K562 (cell line): ENCODE results near the gene CACNB2. TPM values are rescaled to one million over a fixed set of nuclear protein-coding genes. Genes with fewer than 3 reads are reported as not detected.

Experiments used
- ATAC-seq: fragments of 200-7000 bp; cut with Tn5 transposase; 3 replicates; pipeline ENCODE4 v1.9.1; 2020; ENCODE audit warnings: moderate library complexity
- BruUV-seq: library from RNA; stranded (reverse); fragments of 400-500 nt; replicated peaks from 2 replicates; lab custom pipeline; 2021; lab: Mats Ljungman, UMichigan
- CTCF ChIA-PET: fragments of 300-600 bp; formaldehyde crosslinking; extraction: SDS; loops from one replicate; lab custom pipeline; 2021; ENCODE audit warnings: low intra/inter-chr PET ratio; lab: Yijun Ruan, JAX
- POLR2A ChIA-PET: fragments of 300-600, 350-650 bp; sonication (Branson Sonifier 250); formaldehyde crosslinking; extraction: SDS; loops from one replicate; lab custom pipeline; 2021; ENCODE audit warnings: antibody characterized with exemption, inconsistent platforms; lab: Yijun Ruan, JAX
- DNase-seq, 4 experiments: peaks; one replicate each; pipeline versions ENCODE4 v3.0.0 to v3.0.0-alpha.2; 2011 to 2018; ENCODE audit warnings: low spot score in 3 of 4, mixed read lengths in 3 of 4; ENCODE audit errors: extremely low read depth in 1 of 4
- FAIRE-seq: peaks from 2 replicates; lab custom pipeline; 2011; peaks lifted over from hg19 to GRCh38; lab: Jason Lieb, UNC
- H2AFZ ChIP-seq: 2 replicates; pipeline ENCODE4 v1.6.0; 2011; ENCODE audit warnings: low read depth, low read length, control low read depth, inconsistent platforms
- H3K27ac ChIP-seq: fragments of 200-600 bp; 3 replicates; pipeline ENCODE4 v1.8.0; 2011; ENCODE audit warnings: low read depth, mild to moderate bottlenecking, control low read depth, inconsistent platforms, low read length, moderate library complexity, mixed read lengths; ENCODE audit errors: extremely low read depth
- H3K27me3 ChIP-seq, 2 experiments: fragments of 300-600 bp in 1 of 2; 2 replicates in 1 of 2; 3 replicates in 1 of 2; pipeline versions ENCODE4 v1.6.0 to v1.8.0; 2011; ENCODE audit warnings: inconsistent platforms in 2 of 2, low read length in 2 of 2, mild to moderate bottlenecking in 1 of 2, mixed read lengths in 1 of 2, moderate library complexity in 1 of 2; ENCODE audit not compliant: control insufficient read depth in 2 of 2, insufficient read depth in 2 of 2
- H3K36me3 ChIP-seq: fragments of 300-600 bp; 3 replicates; pipeline ENCODE4 v1.8.0; 2011; ENCODE audit warnings: mild to moderate bottlenecking, low read length, inconsistent platforms; ENCODE audit not compliant: control insufficient read depth, insufficient read depth
- H3K4me1 ChIP-seq, 2 experiments: fragments of 200-600 bp in 1 of 2; replicated peaks in 1 of 2; 2 replicates in 1 of 2; 3 replicates in 1 of 2; pipeline versions ENCODE4 v1.5.1 to v1.8.0; 2011; ENCODE audit warnings: inconsistent platforms in 2 of 2, low read length in 2 of 2, mild to moderate bottlenecking in 1 of 2, mixed read lengths in 1 of 2, moderate library complexity in 1 of 2; ENCODE audit not compliant: control insufficient read depth in 2 of 2, insufficient read depth in 2 of 2
- H3K4me2 ChIP-seq: 2 replicates; pipeline ENCODE4 v1.6.1; 2011; ENCODE audit warnings: low read length, control low read depth, inconsistent platforms, mixed read lengths; ENCODE audit not compliant: insufficient read depth
- H3K4me3 ChIP-seq: fragments of 200-600 bp; sonication (generic), shearing (Covaris generic); 2 replicates; pipeline ENCODE4 v1.5.1; 2016; ENCODE audit warnings: control low read depth, inconsistent platforms
- H3K79me2 ChIP-seq: fragments of 200-600 bp; 3 replicates; pipeline ENCODE4 v1.8.0; 2011; ENCODE audit warnings: low read length, inconsistent platforms; ENCODE audit not compliant: control insufficient read depth, insufficient read depth
- H3K9ac ChIP-seq, 2 experiments: 2 replicates each; pipeline versions ENCODE4 v1.6.0 to v1.6.1; 2011; ENCODE audit warnings: low read depth in 2 of 2, low read length in 2 of 2, control low read depth in 1 of 2, inconsistent platforms in 1 of 2, mild to moderate bottlenecking in 1 of 2, mixed read lengths in 1 of 2; ENCODE audit not compliant: insufficient read depth in 1 of 2
- H3K9me1 ChIP-seq: one replicate; pipeline ENCODE4 v1.6.0; 2011; ENCODE audit warnings: inconsistent platforms, mild to moderate bottlenecking, low read length, moderate library complexity; ENCODE audit not compliant: control insufficient read depth, insufficient read depth
- H3K9me3 ChIP-seq: replicated peaks from 2 replicates; pipeline ENCODE4 v1.5.1; 2011; ENCODE audit warnings: low read depth, low read length, inconsistent platforms; ENCODE audit not compliant: control insufficient read depth, insufficient read depth
- H4K20me1 ChIP-seq: replicated peaks from 2 replicates; pipeline ENCODE4 v1.6.1; 2011; ENCODE audit warnings: low read length, inconsistent platforms, mixed read lengths; ENCODE audit not compliant: control insufficient read depth, insufficient read depth
- ARNT ChIP-seq, 2 experiments: fragments of 450-650 bp; IDR thresholded peaks; 2 replicates each; pipeline ENCODE4 v1.6.1; 2016; ENCODE audit warnings: mild to moderate bottlenecking in 1 of 2
- CHD1 ChIP-seq: fragments of 200-600 bp; sonication (generic); IDR thresholded peaks from one replicate; pipeline ENCODE4 v1.6.1; 2012; ENCODE audit warnings: mild to moderate bottlenecking, moderate library complexity, low read length, inconsistent platforms
- DACH1 ChIP-seq: fragments of 450-650 bp; IDR thresholded peaks from 2 replicates; pipeline ENCODE4 v1.6.1; 2018; ENCODE audit not compliant: partially characterized antibody
- HLTF ChIP-seq: fragments of 450-650 bp; IDR thresholded peaks from 2 replicates; pipeline ENCODE4 v1.6.1; 2016
- LARP7 ChIP-seq: fragments of 450-650 bp; IDR thresholded peaks from 2 replicates; pipeline ENCODE4 v1.6.1; 2016
- MYBL2 ChIP-seq, 2 experiments: fragments of 450-650 bp in 1 of 2; sonication (generic) in 1 of 2; formaldehyde crosslinking in 1 of 2; IDR thresholded peaks; 2 replicates each; pipeline versions ENCODE4 v1.6.1 to v1.8.1; 2017 to 2022; ENCODE audit warnings: borderline replicate concordance in 1 of 2, inconsistent platforms in 1 of 2, low read depth in 1 of 2, mild to moderate bottlenecking in 1 of 2, missing genetic modification reagents in 1 of 2, moderate library complexity in 1 of 2
- NELFE ChIP-seq: IDR thresholded peaks from 2 replicates; pipeline ENCODE4 v1.6.1; 2011; ENCODE audit warnings: mild to moderate bottlenecking; ENCODE audit not compliant: insufficient read depth, insufficient read length
- NR1H2 ChIP-seq: sonication (generic); formaldehyde crosslinking; IDR thresholded peaks from 2 replicates; pipeline ENCODE4 v1.4.0; 2020; ENCODE audit warnings: mild to moderate bottlenecking, missing genetic modification reagents
- PHB2 ChIP-seq: fragments of 450-650 bp; IDR thresholded peaks from 2 replicates; pipeline ENCODE4 v1.6.1; 2017; ENCODE audit warnings: low read depth
- PML ChIP-seq: IDR thresholded peaks from 2 replicates; pipeline ENCODE4 v1.6.1; 2012; ENCODE audit warnings: low read length, inconsistent platforms
- RB1 ChIP-seq: fragments of 450-650 bp; IDR thresholded peaks from 2 replicates; pipeline ENCODE4 v1.6.1; 2017; ENCODE audit warnings: low read depth, mild to moderate bottlenecking
- RBFOX2 ChIP-seq: fragments of 200-400 bp; formaldehyde crosslinking; IDR thresholded peaks from 2 replicates; pipeline ENCODE4 v1.6.1; 2017; ENCODE audit warnings: low read depth, mild to moderate bottlenecking, low read length, moderate library complexity
- ZNF140 ChIP-seq: fragments of 250-450 bp; sonication (Bioruptor Pico); IDR thresholded peaks from 2 replicates; pipeline ENCODE4 v1.8.0; 2021; ENCODE audit warnings: moderate library complexity, mild to moderate bottlenecking, inconsistent platforms
- ZNF217 ChIP-seq: sonication (generic); formaldehyde crosslinking; IDR thresholded peaks from 2 replicates; pipeline ENCODE4 v1.8.0; 2022; ENCODE audit warnings: mild to moderate bottlenecking, missing genetic modification reagents
- ZNF668 ChIP-seq: fragments of 250-450 bp; sonication (Bioruptor Pico); IDR thresholded peaks from 2 replicates; pipeline ENCODE4 v1.8.0; 2022; ENCODE audit warnings: mild to moderate bottlenecking, inconsistent platforms
- ZNF696 ChIP-seq: fragments of 250-450 bp; sonication (Bioruptor Pico); conservative IDR thresholded peaks from 2 replicates; pipeline ENCODE4 v1.4.0; 2020; ENCODE audit warnings: mild to moderate bottlenecking, moderate library complexity
- ZNF76 ChIP-seq: fragments of 250-450 bp; sonication (Bioruptor Pico); IDR thresholded peaks from 2 replicates; pipeline ENCODE4 v1.4.0; 2020; ENCODE audit warnings: mild to moderate bottlenecking, moderate library complexity, borderline replicate concordance
- WGBS: fragments of 100-300 bp; shearing (Covaris generic); methylation state at CpG from one replicate; pipeline ENCODE4 v1.1.6; 2016; ENCODE audit warnings: low coverage, mixed read lengths; ENCODE audit not compliant: insufficient coverage; ENCODE audit errors: missing lambda C conversion rate; 5-methylcytosine and 5-hydroxymethylcytosine counted together
- in situ Hi-C: fragments of 300-500 bp; cut with MboI; formaldehyde crosslinking; loops from 4 replicates; pipeline ENCODE4 v1.15.0; 2018; ENCODE audit warnings: inconsistent platforms, mixed read lengths
- intact Hi-C: fragments of 100-400 bp; cut with micrococcal nuclease; formaldehyde crosslinking; loops from 2 replicates; pipeline ENCODE4 v1.14.2; 2022
- polyA plus RNA-seq, 8 experiments: library from polyadenylated mRNA; depleted of rRNA in 4 of 8; stranded (reverse) in 5 of 8; unstranded in 3 of 8; fragments of >200 nt; fragmentation: Nextera tagmentation in 2 of 8; fragmentation: Illumina TruSeq in 1 of 8; extraction: Ambion mirVana in 2 of 8; extraction: Trizol in 1 of 8; gene quantifications; 2 replicates each; pipeline versions ENCODE4 v1.2.1 to v1.2.3, GENCODE V29; 2011 to 2014; ENCODE audit warnings: inconsistent platforms in 1 of 8, missing spikeins in 1 of 8
- total RNA-seq, 7 experiments: library from RNA; depleted of rRNA in 6 of 7; stranded (reverse); fragments of >200 nt in 6 of 7; fragmentation: Illumina TruSeq in 2 of 7; extraction: Trizol in 2 of 7; gene quantifications; 2 replicates each; pipeline versions ENCODE4 v1.2.1 to v1.2.3, GENCODE V29; 2011 to 2021; ENCODE audit warnings: low replicate concordance in 1 of 7
- TF ChIP-seq, protein P1 (sequence below): fragments of 450-650 bp; formaldehyde crosslinking; IDR thresholded peaks from 2 replicates; pipeline ENCODE4 v1.4.0; 2020; ENCODE audit warnings: mild to moderate bottlenecking, mixed read lengths
- TF ChIP-seq, protein P2 (sequence below): fragments of 450-650 bp; conservative IDR thresholded peaks from 2 replicates; pipeline ENCODE4 v1.6.1; 2016; ENCODE audit warnings: missing genetic modification characterization, low read depth, mild to moderate bottlenecking, control low read depth, missing compliant biosample characterization
- TF ChIP-seq, protein P3 (sequence below): sonication (generic); formaldehyde crosslinking; IDR thresholded peaks from 2 replicates; pipeline ENCODE4 v1.8.0; 2022; ENCODE audit warnings: missing genetic modification reagents, mild to moderate bottlenecking, borderline replicate concordance

CACNB2 gene
- total and polyA plus RNA-seq, 9 of the 15 experiments (the other 6 are each of a cell fraction or from before 2014, with no cell fraction given) = 1.8 to 2.2 TPM; not detected in 7

DNA sequence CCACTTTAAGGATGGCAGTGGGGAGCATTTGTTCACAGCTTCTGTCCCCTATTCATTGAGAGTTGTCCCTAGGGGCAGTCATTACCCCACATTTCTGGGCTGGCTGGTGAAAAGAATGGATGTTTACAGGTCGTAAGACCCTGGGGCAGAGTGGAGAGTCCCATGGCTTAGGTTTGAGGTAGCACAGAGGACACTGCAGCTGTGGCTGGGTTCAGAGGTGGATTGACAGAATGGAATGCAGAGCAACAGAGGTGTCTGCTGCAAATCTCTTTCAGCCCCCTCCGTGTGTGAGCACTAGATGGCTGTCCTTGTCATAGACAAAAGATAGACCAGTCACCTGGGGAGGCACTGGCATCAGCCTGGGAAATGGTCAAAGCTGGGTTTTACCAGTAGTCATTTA, 141.9 kb downstream of the CACNB2 start:
- no peak overlapping the region for H3K4me3 ChIP-seq
- H3K4me1 ChIP-seq = no peaks in the 10 kb centered on the region
- no peaks in the 10 kb centered on the region for H4K20me1 ChIP-seq
- no peaks in the 10 kb centered on the region for H3K36me3 ChIP-seq
- H3K9ac ChIP-seq = no peak overlapping the region
- intact Hi-C loops = no loop called here
- ChIA-PET POLR2A (no interaction called here), CTCF (no interaction called here)
- DNase-seq (no peak), ATAC-seq (no peak), FAIRE-seq (no peak)
- no peaks in the 10 kb centered on the region for H3K79me2 ChIP-seq
- 0% methylated on average over 2 of the region's 2 CpGs for WGBS
- in situ Hi-C loops = no loop called here
- no TSS peak for BruUV-seq
- H3K27ac ChIP-seq = no peak overlapping the region
- TF ChIP-seq DACH1 (no peak), LARP7 (no peak), PML (no peak), HLTF (no peak), RBFOX2 (no peak), ZNF668 (CRISPR knock-in tag) (no peak), ZNF76 (no peak), ZNF696 (no peak), MYBL2 (IDR thresholded peaks at IDR 0.05; ENCODE audit: low read depth) (no peak), MYBL2 (CRISPR knock-in tag; IDR thresholded peaks at IDR 0.05; ENCODE audit: borderline replicate concordance) (no peak), PHB2 (no peak), ZNF140 (no peak), ZNF217 (CRISPR knock-in tag) (no peak), ARNT (IDR thresholded peaks at IDR 0.05) (no peak), RB1 (no peak), CHD1 (no peak), NELFE (no peak), NR1H2 (CRISPR knock-in tag) (no peak)
- TF ChIP-seq, protein P1, sequence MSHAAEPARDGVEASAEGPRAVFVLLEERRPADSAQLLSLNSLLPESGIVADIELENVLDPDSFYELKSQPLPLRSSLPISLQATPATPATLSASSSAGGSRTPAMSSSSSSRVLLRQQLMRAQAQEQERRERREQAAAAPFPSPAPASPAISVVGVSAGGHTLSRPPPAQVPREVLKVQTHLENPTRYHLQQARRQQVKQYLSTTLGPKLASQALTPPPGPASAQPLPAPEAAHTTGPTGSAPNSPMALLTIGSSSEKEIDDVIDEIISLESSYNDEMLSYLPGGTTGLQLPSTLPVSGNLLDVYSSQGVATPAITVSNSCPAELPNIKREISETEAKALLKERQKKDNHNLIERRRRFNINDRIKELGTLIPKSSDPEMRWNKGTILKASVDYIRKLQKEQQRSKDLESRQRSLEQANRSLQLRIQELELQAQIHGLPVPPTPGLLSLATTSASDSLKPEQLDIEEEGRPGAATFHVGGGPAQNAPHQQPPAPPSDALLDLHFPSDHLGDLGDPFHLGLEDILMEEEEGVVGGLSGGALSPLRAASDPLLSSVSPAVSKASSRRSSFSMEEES (CRISPR knock-in tag) = no peak
- TF ChIP-seq, protein P2, sequence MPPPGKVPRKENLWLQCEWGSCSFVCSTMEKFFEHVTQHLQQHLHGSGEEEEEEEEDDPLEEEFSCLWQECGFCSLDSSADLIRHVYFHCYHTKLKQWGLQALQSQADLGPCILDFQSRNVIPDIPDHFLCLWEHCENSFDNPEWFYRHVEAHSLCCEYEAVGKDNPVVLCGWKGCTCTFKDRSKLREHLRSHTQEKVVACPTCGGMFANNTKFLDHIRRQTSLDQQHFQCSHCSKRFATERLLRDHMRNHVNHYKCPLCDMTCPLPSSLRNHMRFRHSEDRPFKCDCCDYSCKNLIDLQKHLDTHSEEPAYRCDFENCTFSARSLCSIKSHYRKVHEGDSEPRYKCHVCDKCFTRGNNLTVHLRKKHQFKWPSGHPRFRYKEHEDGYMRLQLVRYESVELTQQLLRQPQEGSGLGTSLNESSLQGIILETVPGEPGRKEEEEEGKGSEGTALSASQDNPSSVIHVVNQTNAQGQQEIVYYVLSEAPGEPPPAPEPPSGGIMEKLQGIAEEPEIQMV (tag) = no peak
- TF ChIP-seq, protein P3, sequence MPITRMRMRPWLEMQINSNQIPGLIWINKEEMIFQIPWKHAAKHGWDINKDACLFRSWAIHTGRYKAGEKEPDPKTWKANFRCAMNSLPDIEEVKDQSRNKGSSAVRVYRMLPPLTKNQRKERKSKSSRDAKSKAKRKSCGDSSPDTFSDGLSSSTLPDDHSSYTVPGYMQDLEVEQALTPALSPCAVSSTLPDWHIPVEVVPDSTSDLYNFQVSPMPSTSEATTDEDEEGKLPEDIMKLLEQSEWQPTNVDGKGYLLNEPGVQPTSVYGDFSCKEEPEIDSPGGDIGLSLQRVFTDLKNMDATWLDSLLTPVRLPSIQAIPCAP (CRISPR knock-in tag) = no peak
- TF ChIP-seq, all 486 proteins: peak for 0
- Histone ChIP-seq H3K9me3 (no peaks in the 10 kb centered on the region), H3K4me2 (no peak overlapping the region), H3K27me3 (no peaks in the 10 kb centered on the region), H3K9me1 (no peaks in the 10 kb centered on the region), H2AFZ (no peak overlapping the region)
